K562 (cell line): ENCODE data around the gene DLGAP1. TPM values are rescaled to one million over a fixed set of nuclear protein-coding genes. Genes with fewer than 3 reads are reported as not detected.
A peak's percentile ranks its signal among the peaks of the same experiment; 100 is the strongest.

ENCODE experiments used
- CBFA2T3 ChIP-seq: fragments of 450-650 bp; IDR thresholded peaks from 2 replicates; pipeline ENCODE4 v1.6.1; 2017
- CBX1 ChIP-seq: sonication (generic); IDR thresholded peaks from 2 replicates; pipeline ENCODE4 v1.6.1; 2016; ENCODE audit warnings: antibody characterized with exemption, low read depth, mild to moderate bottlenecking
- EP300 ChIP-seq: IDR thresholded peaks from 2 replicates; pipeline ENCODE4 v1.6.1; 2012; ENCODE audit warnings: low read length, improper control_type of control experiment
- FOSL1 ChIP-seq: fragments of 200-800 bp; sonication (Bioruptor generic); conservative IDR thresholded peaks from 2 replicates; pipeline ENCODE4 v1.6.1; 2016; ENCODE audit warnings: missing genetic modification characterization, missing compliant biosample characterization
- FOXA3 ChIP-seq, 2 experiments: fragments of 450-650 bp in 1 of 2; sonication (generic) in 1 of 2; formaldehyde crosslinking; IDR thresholded peaks in 1 of 2; conservative IDR thresholded peaks in 1 of 2; 2 replicates each; pipeline versions ENCODE4 v1.4.0 to v1.8.0; 2020 to 2022; ENCODE audit warnings: mild to moderate bottlenecking in 2 of 2, missing genetic modification reagents in 1 of 2
- KDM5B ChIP-seq: fragments of 200-600 bp; sonication (generic); IDR thresholded peaks from 2 replicates; pipeline ENCODE4 v1.6.1; 2012; ENCODE audit warnings: low read depth, mild to moderate bottlenecking, moderate library complexity, low read length, control low read depth, inconsistent platforms; ENCODE audit not compliant: insufficient replicate concordance
- MYC ChIP-seq, 2 experiments: fragments of 250-450 bp in 1 of 2; sonication (Bioruptor Pico) in 1 of 2; IDR thresholded peaks; 2 replicates each; pipeline versions ENCODE4 v1.5.1 to v1.6.1; 2012 to 2021; ENCODE audit warnings: low read depth in 2 of 2, borderline replicate concordance in 1 of 2, improper control_type of control experiment in 1 of 2, low read length in 1 of 2, mild to moderate bottlenecking in 1 of 2, moderate library complexity in 1 of 2
- SOX6 ChIP-seq: fragments of 450-650 bp; IDR thresholded peaks from 2 replicates; pipeline ENCODE4 v1.6.1; 2014; ENCODE audit warnings: mild to moderate bottlenecking
- ZNF197 ChIP-seq: fragments of 200-800 bp; sonication (Bioruptor generic); IDR thresholded peaks from 2 replicates; pipeline ENCODE4 v1.6.1; 2016; ENCODE audit warnings: low read depth, missing genetic modification characterization, missing compliant biosample characterization
- polyA plus RNA-seq, 8 experiments: library from polyadenylated mRNA; depleted of rRNA in 4 of 8; stranded (reverse) in 5 of 8; unstranded in 3 of 8; fragments of >200 nt; fragmentation: Nextera tagmentation in 2 of 8; fragmentation: Illumina TruSeq in 1 of 8; extraction: Ambion mirVana in 2 of 8; extraction: Trizol in 1 of 8; gene quantifications; 2 replicates each; pipeline versions ENCODE4 v1.2.1 to v1.2.3, GENCODE V29; 2011 to 2014; ENCODE audit warnings: inconsistent platforms in 1 of 8, missing spikeins in 1 of 8
- total RNA-seq, 7 experiments: library from RNA; depleted of rRNA in 6 of 7; stranded (reverse); fragments of >200 nt in 6 of 7; fragmentation: Illumina TruSeq in 2 of 7; extraction: Trizol in 2 of 7; gene quantifications; 2 replicates each; pipeline versions ENCODE4 v1.2.1 to v1.2.3, GENCODE V29; 2011 to 2021; ENCODE audit warnings: low replicate concordance in 1 of 7
- TF ChIP-seq, protein P1 (sequence below): fragments of 250-450 bp; sonication (Bioruptor Pico); IDR thresholded peaks from 2 replicates; pipeline ENCODE4 v1.5.0; 2021
- TF ChIP-seq, protein P2 (sequence below): fragments of 250-450 bp; sonication (Bioruptor Pico); IDR thresholded peaks from 2 replicates; pipeline ENCODE4 v1.4.0; 2020; ENCODE audit warnings: borderline replicate concordance
- TF ChIP-seq, protein P3 (sequence below), 2 experiments: fragments of 450-650 bp; conservative IDR thresholded peaks; 2 replicates each; pipeline ENCODE4 v1.6.1; 2017; ENCODE audit warnings: mild to moderate bottlenecking in 2 of 2, moderate library complexity in 2 of 2

The DLGAP1 gene
- total and polyA plus RNA-seq, 9 of the 15 experiments (the other 6 are each of a cell fraction or from before 2014, with no cell fraction given) = 0.04 to 0.22 (median 0.08) TPM

DNA sequence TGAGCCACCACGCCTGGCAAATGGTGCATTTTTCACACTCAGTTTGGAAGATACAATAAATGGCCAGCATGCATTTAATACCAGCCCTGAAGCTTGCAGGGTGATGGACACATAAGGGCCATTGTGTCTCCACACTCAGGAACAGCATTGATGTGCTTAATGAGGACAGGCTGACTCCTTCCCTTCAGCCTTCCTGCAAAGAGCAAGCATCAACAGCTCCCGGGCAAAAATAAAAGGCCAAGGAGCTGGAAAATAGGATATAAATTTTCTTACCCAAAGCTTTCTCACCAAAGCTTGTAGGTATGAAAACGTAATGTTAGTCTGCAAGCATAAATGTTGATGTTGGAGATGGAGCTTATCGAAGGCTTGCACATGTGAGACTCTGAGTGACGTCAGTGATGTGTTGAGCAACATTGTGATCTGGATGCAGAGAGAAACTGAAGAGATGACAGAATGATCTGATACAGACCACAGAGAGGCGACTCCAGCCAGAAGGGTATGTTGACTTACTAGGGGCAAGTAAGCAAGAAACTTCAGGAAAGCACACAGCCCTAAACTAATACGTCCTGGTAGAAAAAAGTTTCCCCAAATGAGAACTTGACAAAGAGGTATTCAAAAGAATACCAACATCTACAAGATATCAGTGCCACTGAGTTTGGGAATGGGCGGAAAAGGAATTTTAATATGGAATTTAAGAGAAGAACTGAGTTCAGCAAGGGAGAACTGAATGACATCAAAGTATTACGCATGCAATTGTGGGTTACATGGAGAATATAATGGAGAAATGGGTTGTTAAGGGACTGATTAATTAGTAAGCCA, 748.6 kb downstream of the DLGAP1 start (continued):
- TF ChIP-seq, protein P1, sequence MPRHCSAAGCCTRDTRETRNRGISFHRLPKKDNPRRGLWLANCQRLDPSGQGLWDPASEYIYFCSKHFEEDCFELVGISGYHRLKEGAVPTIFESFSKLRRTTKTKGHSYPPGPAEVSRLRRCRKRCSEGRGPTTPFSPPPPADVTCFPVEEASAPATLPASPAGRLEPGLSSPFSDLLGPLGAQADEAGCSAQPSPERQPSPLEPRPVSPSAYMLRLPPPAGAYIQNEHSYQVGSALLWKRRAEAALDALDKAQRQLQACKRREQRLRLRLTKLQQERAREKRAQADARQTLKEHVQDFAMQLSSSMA (CRISPR knock-in tag) = no peak
- TF ChIP-seq SOX6 (peak; percentile 94), KDM5B (peak; percentile 40), FOXA3 (CRISPR knock-in tag; conservative IDR thresholded peaks at IDR 0.05 in 1 of 2, IDR thresholded peaks at IDR 0.05 in 1 of 2) (peak; percentile 78 to 88; a peak in 3 of 4 replicates), ZNF197 (CRISPR knock-in tag) (peak; percentile 69; the same call in 1 of the 2 replicates), MYC (IDR thresholded peaks at IDR 0.05; ENCODE audit: low read depth, low read length) (peak; percentile 55; the same call in 1 of the 2 replicates), MYC (CRISPR knock-in tag; IDR thresholded peaks at IDR 0.05; ENCODE audit: borderline replicate concordance, low read depth) (no peak), FOSL1 (peak; percentile 95), EP300 (peak; percentile 98), CBX1 (no peak), CBFA2T3 (peak; percentile 96)
- TF ChIP-seq, protein P2, sequence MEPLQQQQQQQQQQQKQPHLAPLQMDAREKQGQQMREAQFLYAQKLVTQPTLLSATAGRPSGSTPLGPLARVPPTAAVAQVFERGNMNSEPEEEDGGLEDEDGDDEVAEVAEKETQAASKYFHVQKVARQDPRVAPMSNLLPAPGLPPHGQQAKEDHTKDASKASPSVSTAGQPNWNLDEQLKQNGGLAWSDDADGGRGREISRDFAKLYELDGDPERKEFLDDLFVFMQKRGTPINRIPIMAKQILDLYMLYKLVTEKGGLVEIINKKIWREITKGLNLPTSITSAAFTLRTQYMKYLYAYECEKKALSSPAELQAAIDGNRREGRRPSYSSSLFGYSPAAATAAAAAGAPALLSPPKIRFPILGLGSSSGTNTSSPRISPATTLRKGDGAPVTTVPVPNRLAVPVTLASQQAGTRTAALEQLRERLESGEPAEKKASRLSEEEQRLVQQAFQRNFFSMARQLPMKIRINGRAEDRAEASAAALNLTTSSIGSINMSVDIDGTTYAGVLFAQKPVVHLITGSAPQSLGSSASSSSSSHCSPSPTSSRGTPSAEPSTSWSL (CRISPR knock-in tag) = no peak
- TF ChIP-seq, protein P3, sequence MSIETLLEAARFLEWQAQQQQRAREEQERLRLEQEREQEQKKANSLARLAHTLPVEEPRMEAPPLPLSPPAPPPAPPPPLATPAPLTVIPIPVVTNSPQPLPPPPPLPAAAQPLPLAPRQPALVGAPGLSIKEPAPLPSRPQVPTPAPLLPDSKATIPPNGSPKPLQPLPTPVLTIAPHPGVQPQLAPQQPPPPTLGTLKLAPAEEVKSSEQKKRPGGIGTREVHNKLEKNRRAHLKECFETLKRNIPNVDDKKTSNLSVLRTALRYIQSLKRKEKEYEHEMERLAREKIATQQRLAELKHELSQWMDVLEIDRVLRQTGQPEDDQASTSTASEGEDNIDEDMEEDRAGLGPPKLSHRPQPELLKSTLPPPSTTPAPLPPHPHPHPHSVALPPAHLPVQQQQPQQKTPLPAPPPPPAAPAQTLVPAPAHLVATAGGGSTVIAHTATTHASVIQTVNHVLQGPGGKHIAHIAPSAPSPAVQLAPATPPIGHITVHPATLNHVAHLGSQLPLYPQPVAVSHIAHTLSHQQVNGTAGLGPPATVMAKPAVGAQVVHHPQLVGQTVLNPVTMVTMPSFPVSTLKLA (conservative IDR thresholded peaks at IDR 0.05) = peak; percentile 48 to 81; a peak in 3 of 4 replicates
